Measurements from ENCODE around the gene C2orf66.

C2orf66 gene

DNA sequence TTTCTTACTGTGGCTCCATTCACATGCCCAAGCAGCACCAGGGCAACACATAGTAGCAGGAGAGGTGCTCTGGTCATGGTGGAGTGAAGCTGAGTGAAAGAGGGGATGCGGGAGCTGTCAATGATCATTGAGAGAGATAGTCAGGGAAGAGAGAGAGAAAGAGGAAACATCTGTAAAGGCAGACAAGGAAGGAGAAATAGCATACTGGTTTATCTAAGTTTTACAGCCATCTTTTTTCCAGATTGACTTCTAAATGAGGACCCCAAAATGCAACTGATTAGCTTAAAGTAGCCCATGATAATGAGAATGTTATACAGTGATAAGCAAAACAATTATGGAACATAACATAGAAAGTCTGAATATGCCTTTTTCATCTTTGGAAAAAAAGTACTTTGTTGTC, at the start of gene C2orf66:
C2orf66 (minus strand) TSS at position 96 of the 400 bp plus-strand sequence; CDS start at position 77, 19 bp downstream.
- H3K27me3 ChIP-seq (ENCODE audit: control insufficient read depth, insufficient read depth, low read length) = no peaks in the 10 kb centered on the region; the same call in 1 of the 2 replicates
- no peak within 1 kb of the TSS for H3K9ac ChIP-seq (ENCODE audit: low read length)
- H3K9me3 ChIP-seq (ENCODE audit: control insufficient read depth, insufficient read depth, low read depth, low read length) = no peaks in the 10 kb centered on the region
- H3K4me3 ChIP-seq (ENCODE audit: low read depth, low read length) = no peak within 1 kb of the TSS
- no peaks in the 10 kb centered on the region for H3K4me1 ChIP-seq (ENCODE audit: control insufficient read depth, insufficient read depth, low read length)
- H3K27ac ChIP-seq (ENCODE audit: low read depth, low read length) = no peak within 1 kb of the TSS
- no peaks in the 10 kb centered on the region for H3K36me3 ChIP-seq (ENCODE audit: control insufficient read depth, insufficient read depth, low read length)

DNA sequence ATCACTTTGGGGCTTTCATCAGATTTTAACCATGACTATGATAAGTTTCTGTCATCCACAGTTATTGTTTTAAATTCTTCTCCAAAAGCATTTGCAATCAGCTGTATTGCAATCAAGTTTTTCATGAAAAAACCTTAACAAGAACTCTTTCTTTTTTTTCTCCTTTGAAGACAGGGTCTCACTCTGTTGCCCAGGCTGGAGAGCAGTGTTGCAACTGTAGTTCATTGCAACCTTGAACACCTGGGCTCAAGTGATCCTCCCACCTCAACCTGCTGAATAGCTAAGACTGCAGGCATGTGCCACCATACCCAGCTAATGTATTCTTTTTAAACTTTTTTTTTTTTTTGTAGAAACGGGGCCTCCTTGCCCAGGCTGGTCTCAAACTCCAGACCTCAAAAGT, 45.5 kb upstream of the C2orf66 start:
- no peaks in the 10 kb centered on the region for H3K27me3 ChIP-seq (ENCODE audit: control insufficient read depth, insufficient read depth, low read length)
- H3K4me1 ChIP-seq (ENCODE audit: control insufficient read depth, insufficient read depth, low read length) = no peaks in the 10 kb centered on the region
- H3K4me3 ChIP-seq (ENCODE audit: low read depth, low read length) = no peak overlapping the region
- H3K9me3 ChIP-seq (ENCODE audit: control insufficient read depth, insufficient read depth, low read depth, low read length) = peaks cover 5% of the 10 kb centered on the region; the same call in 1 of the 2 replicates
- no peak overlapping the region for H3K27ac ChIP-seq (ENCODE audit: low read depth, low read length)
- no peak overlapping the region for H3K9ac ChIP-seq (ENCODE audit: low read length)
- peaks cover 6% of the 10 kb centered on the region; the same call in 1 of the 2 replicates for H3K36me3 ChIP-seq (ENCODE audit: control insufficient read depth, insufficient read depth, low read length)

DNA sequence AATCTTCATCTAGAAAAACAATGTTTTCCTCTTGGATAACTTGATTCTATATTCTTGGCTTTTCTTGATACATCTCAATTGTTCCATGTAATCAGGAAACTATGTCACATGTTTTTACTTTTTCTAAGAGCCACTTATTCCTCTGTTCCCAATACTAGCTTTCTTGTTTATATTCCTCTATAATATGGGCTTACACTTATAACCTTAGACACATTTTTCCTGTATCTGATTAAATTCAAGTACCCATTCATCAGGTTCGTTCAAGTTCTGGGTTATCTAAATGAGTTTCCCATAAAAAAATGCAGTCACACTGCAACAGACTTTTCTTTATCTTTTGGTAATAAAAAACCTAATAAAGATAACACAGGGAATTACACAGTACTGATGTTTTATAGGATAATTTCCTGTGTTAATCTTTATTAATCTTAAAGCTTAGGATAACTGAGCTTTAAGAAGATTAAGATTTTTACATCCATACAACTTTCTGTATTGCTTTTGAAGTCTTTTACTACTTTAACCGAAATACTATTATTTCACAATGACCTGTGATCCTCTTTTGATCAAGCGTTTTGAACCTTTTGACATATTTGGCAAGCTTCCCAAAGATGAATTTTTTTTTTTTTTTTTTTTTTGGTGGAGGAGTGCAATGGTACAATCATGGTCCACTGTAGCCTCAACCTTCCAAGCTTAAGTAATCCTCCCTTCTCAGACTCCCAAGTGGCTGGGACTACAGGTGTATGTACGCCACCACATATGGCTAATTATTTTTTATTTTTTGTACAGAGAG, 44.3 kb upstream of the C2orf66 start:
- Histone ChIP-seq H3K4me1 (ENCODE audit: control insufficient read depth, insufficient read depth, low read length) (no peaks in the 10 kb centered on the region), H3K4me3 (ENCODE audit: low read depth, low read length) (no peak overlapping the region), H3K9ac (ENCODE audit: low read length) (no peak overlapping the region), H3K27ac (ENCODE audit: low read depth, low read length) (no peak overlapping the region), H3K9me3 (ENCODE audit: control insufficient read depth, insufficient read depth, low read depth, low read length) (no peaks in the 10 kb centered on the region), H3K36me3 (ENCODE audit: control insufficient read depth, insufficient read depth, low read length) (peaks cover 6% of the 10 kb centered on the region; the same call in 1 of the 2 replicates), H3K27me3 (ENCODE audit: control insufficient read depth, insufficient read depth, low read length) (no peaks in the 10 kb centered on the region)

DNA sequence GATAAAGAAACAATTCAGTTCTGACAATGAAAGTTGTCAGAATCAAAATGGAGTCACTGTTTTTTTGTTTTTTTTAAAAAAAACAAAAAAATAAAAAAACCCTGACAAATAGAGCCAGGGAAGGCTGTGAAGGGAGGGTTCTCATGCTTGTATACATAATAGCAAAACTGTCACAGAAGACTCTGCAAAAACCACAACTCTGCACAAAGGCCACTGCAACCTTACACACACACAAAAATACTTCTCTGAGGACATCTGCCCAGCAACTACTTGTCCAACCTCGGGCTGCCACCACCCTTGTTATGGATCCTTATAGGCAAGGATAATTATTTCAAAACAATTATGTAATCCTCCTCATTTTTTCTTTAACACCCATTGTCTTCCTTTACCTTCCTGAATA, 41.9 kb upstream of the C2orf66 start:
- Histone ChIP-seq H3K36me3 (ENCODE audit: control insufficient read depth, insufficient read depth, low read length) (peaks cover 9% of the 10 kb centered on the region), H3K27me3 (ENCODE audit: control insufficient read depth, insufficient read depth, low read length) (no peaks in the 10 kb centered on the region), H3K4me1 (ENCODE audit: control insufficient read depth, insufficient read depth, low read length) (no peaks in the 10 kb centered on the region), H3K9ac (ENCODE audit: low read length) (no peak overlapping the region), H3K4me3 (ENCODE audit: low read depth, low read length) (no peak overlapping the region), H3K9me3 (ENCODE audit: control insufficient read depth, insufficient read depth, low read depth, low read length) (no peaks in the 10 kb centered on the region), H3K27ac (ENCODE audit: low read depth, low read length) (no peak overlapping the region)

DNA sequence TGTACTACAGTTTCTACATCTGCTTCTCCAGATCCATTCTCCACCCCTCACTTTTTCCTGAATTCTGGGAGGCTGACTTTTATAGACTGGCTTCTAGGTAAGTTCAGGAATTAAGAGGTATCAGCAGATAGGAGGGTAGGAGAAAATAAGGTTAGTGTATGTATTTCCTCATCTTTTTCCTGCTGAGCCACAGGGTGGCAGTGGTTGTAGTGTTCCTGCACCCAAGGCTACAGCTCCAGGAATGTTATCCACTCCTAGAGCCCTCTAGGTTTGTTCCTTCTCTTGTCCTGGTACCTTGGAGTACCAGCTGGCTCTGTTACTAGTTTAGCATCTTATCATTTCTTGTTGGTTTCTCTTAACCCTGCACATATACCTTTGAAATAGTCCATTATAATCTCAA, 40.7 kb upstream of the C2orf66 start:
- Histone ChIP-seq H3K9me3 (ENCODE audit: control insufficient read depth, insufficient read depth, low read depth, low read length) (no peaks in the 10 kb centered on the region), H3K4me3 (ENCODE audit: low read depth, low read length) (no peak overlapping the region), H3K27me3 (ENCODE audit: control insufficient read depth, insufficient read depth, low read length) (no peaks in the 10 kb centered on the region), H3K36me3 (ENCODE audit: control insufficient read depth, insufficient read depth, low read length) (peaks cover 15% of the 10 kb centered on the region), H3K4me1 (ENCODE audit: control insufficient read depth, insufficient read depth, low read length) (no peaks in the 10 kb centered on the region), H3K27ac (ENCODE audit: low read depth, low read length) (no peak overlapping the region), H3K9ac (ENCODE audit: low read length) (no peak overlapping the region)

DNA sequence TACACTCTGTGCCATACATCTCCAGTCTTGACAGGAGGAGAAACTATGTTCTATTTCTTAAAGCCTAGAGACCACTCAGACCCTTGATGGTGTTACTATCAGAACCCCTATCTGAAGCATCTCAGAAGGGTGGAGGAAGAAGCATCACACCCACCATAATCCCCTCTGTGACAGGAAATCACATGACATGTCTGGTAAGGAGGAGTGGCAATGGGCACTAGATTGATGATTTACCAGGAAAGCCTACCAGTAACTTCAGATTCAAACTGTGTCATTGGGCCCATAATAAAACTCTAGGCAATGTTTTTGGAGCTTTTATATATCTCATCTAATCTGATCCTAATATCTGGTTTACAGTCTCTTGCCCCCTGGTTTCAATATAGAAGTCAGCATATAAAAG, 37.1 kb upstream of the C2orf66 start:
- H3K9ac ChIP-seq (ENCODE audit: low read length) = no peak overlapping the region
- H3K36me3 ChIP-seq (ENCODE audit: control insufficient read depth, insufficient read depth, low read length) = peaks cover 33% of the 10 kb centered on the region
- no peaks in the 10 kb centered on the region for H3K4me1 ChIP-seq (ENCODE audit: control insufficient read depth, insufficient read depth, low read length)
- no peak overlapping the region for H3K4me3 ChIP-seq (ENCODE audit: low read depth, low read length)
- H3K27ac ChIP-seq (ENCODE audit: low read depth, low read length) = no peak overlapping the region
- no peaks in the 10 kb centered on the region for H3K9me3 ChIP-seq (ENCODE audit: control insufficient read depth, insufficient read depth, low read depth, low read length)
- no peaks in the 10 kb centered on the region for H3K27me3 ChIP-seq (ENCODE audit: control insufficient read depth, insufficient read depth, low read length)

DNA sequence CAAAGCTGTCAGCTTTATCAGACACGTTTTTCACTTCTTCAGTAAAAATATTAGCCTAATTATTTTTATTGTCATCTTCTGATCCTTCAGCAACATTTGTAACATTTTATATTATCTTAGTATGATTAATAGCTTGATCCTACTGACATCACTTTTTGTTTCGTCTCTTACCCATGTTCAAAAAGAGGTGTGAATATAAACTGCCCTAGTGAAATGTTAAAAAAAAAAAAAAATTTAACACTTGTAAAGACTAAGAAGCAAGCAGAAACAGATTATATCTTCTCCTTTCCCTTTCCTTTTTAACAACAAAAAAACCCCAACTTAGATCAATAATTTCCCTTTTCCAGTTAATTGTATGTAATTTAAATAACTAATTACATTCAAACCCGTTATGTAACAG, 36.2 kb upstream of the C2orf66 start:
- no peak overlapping the region for H3K27ac ChIP-seq (ENCODE audit: low read depth, low read length)
- H3K27me3 ChIP-seq (ENCODE audit: control insufficient read depth, insufficient read depth, low read length) = no peaks in the 10 kb centered on the region
- H3K36me3 ChIP-seq (ENCODE audit: control insufficient read depth, insufficient read depth, low read length) = peaks cover 42% of the 10 kb centered on the region
- H3K4me3 ChIP-seq (ENCODE audit: low read depth, low read length) = no peak overlapping the region
- no peak overlapping the region for H3K9ac ChIP-seq (ENCODE audit: low read length)
- no peaks in the 10 kb centered on the region for H3K4me1 ChIP-seq (ENCODE audit: control insufficient read depth, insufficient read depth, low read length)
- H3K9me3 ChIP-seq (ENCODE audit: control insufficient read depth, insufficient read depth, low read depth, low read length) = no peaks in the 10 kb centered on the region

DNA sequence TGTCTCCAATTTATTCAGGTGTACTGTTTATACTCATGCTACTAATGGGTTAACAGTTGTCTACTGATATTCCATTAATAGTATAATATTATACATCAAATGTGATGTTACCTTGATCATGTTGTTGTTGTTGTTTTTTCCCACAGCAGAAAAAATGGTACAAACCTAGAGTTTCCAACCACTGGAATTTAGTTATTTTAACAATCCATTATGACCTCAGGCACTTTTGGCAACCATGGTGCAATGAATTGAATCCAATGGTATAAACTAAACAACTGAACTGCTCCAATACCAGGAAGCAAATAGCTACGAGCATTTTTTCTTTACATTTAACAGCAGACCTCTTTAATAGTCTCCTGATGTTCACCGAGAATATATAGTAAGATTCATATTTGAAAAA, 31.0 kb upstream of the C2orf66 start:
- Histone ChIP-seq H3K9ac (ENCODE audit: low read length) (no peak overlapping the region), H3K9me3 (ENCODE audit: control insufficient read depth, insufficient read depth, low read depth, low read length) (no peaks in the 10 kb centered on the region), H3K27me3 (ENCODE audit: control insufficient read depth, insufficient read depth, low read length) (no peaks in the 10 kb centered on the region), H3K4me1 (ENCODE audit: control insufficient read depth, insufficient read depth, low read length) (no peaks in the 10 kb centered on the region), H3K4me3 (ENCODE audit: low read depth, low read length) (no peak overlapping the region), H3K27ac (ENCODE audit: low read depth, low read length) (no peak overlapping the region), H3K36me3 (ENCODE audit: control insufficient read depth, insufficient read depth, low read length) (peaks cover 53% of the 10 kb centered on the region)

DNA sequence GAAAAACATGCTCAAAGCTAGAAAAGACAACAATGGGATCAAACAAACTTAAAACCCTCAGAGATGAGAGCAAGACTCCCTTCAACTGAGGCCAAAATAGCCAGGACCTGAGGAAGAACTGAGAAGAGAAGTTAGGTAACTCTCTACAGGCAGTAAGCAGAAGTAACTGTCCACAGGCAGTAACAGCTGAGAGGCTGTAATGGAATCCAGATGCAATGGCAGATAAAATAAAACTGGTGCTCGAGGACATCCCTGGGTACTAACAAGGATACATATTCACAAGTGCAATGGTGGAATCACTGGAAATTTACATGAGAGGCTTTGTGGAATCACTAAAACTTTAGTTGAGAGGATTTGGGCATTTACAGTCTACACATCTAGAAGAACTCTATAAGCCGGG, 30.4 kb upstream of the C2orf66 start:
- Histone ChIP-seq H3K27me3 (ENCODE audit: control insufficient read depth, insufficient read depth, low read length) (no peaks in the 10 kb centered on the region), H3K9ac (ENCODE audit: low read length) (no peak overlapping the region), H3K27ac (ENCODE audit: low read depth, low read length) (no peak overlapping the region), H3K4me1 (ENCODE audit: control insufficient read depth, insufficient read depth, low read length) (no peaks in the 10 kb centered on the region), H3K9me3 (ENCODE audit: control insufficient read depth, insufficient read depth, low read depth, low read length) (no peaks in the 10 kb centered on the region), H3K4me3 (ENCODE audit: low read depth, low read length) (no peak overlapping the region), H3K36me3 (ENCODE audit: control insufficient read depth, insufficient read depth, low read length) (peaks cover 53% of the 10 kb centered on the region)

DNA sequence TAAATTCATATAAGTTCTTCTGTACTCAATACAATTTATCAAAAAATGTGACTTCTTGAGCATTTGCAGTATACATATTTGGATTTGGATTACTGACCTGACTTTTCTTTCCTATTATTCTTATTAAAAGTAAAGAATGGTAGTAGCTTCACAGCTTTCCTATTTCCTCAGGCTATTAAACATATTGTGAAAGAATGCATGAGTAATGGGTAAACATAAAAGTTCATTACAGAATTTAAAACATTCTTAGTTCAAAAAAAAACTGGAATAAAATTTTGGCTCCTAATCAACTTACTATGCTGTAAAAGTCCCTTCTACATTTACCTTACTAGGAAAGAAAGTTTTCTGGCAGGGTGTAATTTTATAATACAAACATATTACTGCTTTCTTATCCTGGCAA, 27.3 kb upstream of the C2orf66 start:
- Histone ChIP-seq H3K36me3 (ENCODE audit: control insufficient read depth, insufficient read depth, low read length) (peaks cover 35% of the 10 kb centered on the region), H3K9ac (ENCODE audit: low read length) (no peak overlapping the region), H3K4me3 (ENCODE audit: low read depth, low read length) (no peak overlapping the region), H3K27me3 (ENCODE audit: control insufficient read depth, insufficient read depth, low read length) (no peaks in the 10 kb centered on the region), H3K4me1 (ENCODE audit: control insufficient read depth, insufficient read depth, low read length) (no peaks in the 10 kb centered on the region), H3K27ac (ENCODE audit: low read depth, low read length) (no peak overlapping the region), H3K9me3 (ENCODE audit: control insufficient read depth, insufficient read depth, low read depth, low read length) (no peaks in the 10 kb centered on the region)

DNA sequence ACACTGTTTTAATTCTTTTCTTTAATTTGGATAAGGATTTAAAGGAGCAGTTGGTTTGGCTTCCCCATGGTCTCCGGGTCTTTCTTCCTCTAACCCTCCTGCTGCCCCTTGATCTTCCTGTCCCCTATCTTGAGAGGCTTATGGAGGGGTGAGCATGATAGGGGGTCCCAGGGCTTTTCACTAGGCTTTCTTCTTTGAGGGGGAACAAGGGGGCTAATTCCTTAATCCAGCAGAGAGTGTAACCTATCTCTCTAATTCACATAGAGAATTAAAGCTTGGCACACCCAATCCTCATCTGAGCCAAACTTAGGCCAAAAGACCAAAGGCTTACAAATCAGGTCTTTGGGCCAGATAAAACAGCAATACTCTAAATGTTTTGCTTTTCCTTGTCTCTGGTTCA, 21.5 kb upstream of the C2orf66 start:
- no peaks in the 10 kb centered on the region for H3K9me3 ChIP-seq (ENCODE audit: control insufficient read depth, insufficient read depth, low read depth, low read length)
- H3K27ac ChIP-seq (ENCODE audit: low read depth, low read length) = no peak overlapping the region
- H3K36me3 ChIP-seq (ENCODE audit: control insufficient read depth, insufficient read depth, low read length) = no peaks in the 10 kb centered on the region; the same call in 1 of the 2 replicates
- H3K4me1 ChIP-seq (ENCODE audit: control insufficient read depth, insufficient read depth, low read length) = no peaks in the 10 kb centered on the region
- H3K27me3 ChIP-seq (ENCODE audit: control insufficient read depth, insufficient read depth, low read length) = no peaks in the 10 kb centered on the region
- no peak overlapping the region for H3K4me3 ChIP-seq (ENCODE audit: low read depth, low read length)
- H3K9ac ChIP-seq (ENCODE audit: low read length) = no peak overlapping the region

Data from HUES6 (cell line).